ENCODE results near the gene RASSF6.

DNA sequence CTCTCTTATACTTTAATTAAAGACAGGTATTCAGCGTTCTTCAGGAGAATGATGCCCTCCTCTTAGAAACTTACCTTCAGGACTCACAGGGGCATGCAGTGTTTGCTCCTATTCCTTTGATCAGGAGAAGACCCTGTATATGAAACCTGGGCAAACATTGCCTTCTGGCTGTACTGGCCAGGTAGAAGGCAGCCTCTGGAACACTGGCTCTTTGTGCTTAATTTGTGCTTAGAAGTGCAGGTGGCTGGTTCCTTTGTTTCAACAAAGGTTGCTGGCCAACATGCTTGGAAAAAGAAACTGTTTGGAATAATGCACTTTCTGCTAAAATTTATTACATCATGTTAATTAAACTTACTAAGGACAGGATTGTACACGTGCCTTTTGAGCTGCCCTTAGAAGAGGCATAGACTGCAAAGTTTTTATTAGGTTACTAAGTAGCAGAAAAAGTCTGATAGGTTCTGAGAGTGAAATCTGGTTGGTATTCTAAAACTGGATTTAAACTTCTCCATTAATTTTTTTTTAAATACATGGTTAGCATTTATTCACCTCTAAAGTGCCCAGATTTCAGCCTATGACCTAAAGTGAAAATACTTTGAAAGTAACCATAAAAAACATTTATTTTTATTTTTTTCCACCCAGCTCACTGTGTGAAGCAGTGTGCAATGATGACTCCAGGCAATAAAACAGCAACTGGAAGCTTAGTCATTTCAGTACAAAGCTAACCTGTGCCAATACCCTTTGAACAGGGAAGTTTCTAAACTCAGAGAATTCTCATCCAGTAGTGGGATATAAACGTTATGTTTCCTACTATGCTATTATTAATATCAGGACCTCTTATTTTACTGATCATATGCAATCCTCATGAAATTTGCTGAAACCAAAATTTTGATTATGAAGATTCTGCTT, 11.3 kb downstream of the RASSF6 start:
- TF ChIP-seq POLR2AphosphoS5 (IDR thresholded peaks at IDR 0.05; ENCODE audit: borderline replicate concordance, low read depth, low read length) (no peak), EZH2 (IDR thresholded peaks at IDR 0.05) (no peak)

All from SK-N-MC (cell line).